Calu3 (cell line): ENCODE results near the gene MAN1C1. TPM values are rescaled to one million over a fixed set of nuclear protein-coding genes. Genes with fewer than 3 reads are reported as not detected.

ENCODE experiments used
- BruUV-seq: library from RNA; stranded (reverse); fragments of 400-500 nt; replicated peaks from 2 replicates; lab custom pipeline; 2021; lab: Mats Ljungman, UMichigan
- CTCF ChIA-PET: fragments of 300-600 bp; sonication (Branson Sonifier 250); formaldehyde crosslinking; loops from one replicate; lab custom pipeline; 2022; ENCODE audit warnings: antibody characterized with exemption; lab: Charles Lee
- DNase-seq: peaks from one replicate; pipeline ENCODE4 v3.0.0; 2022
- H3K27ac Mint-ChIP-seq: one replicate; pipeline ENCODE4 v1.8.0; 2022; ENCODE audit warnings: mixed read lengths; ENCODE audit not compliant: unreplicated experiment
- H3K27me3 Mint-ChIP-seq: one replicate; pipeline ENCODE4 v1.8.0; 2022; ENCODE audit warnings: mixed read lengths; ENCODE audit not compliant: unreplicated experiment
- H3K36me3 Mint-ChIP-seq: one replicate; pipeline ENCODE4 v1.8.0; 2022; ENCODE audit warnings: mild to moderate bottlenecking, moderate library complexity, mixed read lengths; ENCODE audit not compliant: insufficient read depth, unreplicated experiment
- H3K4me1 Mint-ChIP-seq: one replicate; pipeline ENCODE4 v1.8.0; 2022; ENCODE audit warnings: mild to moderate bottlenecking, low read depth, mixed read lengths; ENCODE audit not compliant: unreplicated experiment
- H3K4me3 Mint-ChIP-seq: one replicate; pipeline ENCODE4 v1.8.0; 2022; ENCODE audit warnings: mild to moderate bottlenecking, low read depth, moderate library complexity, mixed read lengths; ENCODE audit not compliant: unreplicated experiment
- H3K9me3 Mint-ChIP-seq: one replicate; pipeline ENCODE4 v1.8.0; 2022; ENCODE audit warnings: low read depth, mixed read lengths; ENCODE audit not compliant: unreplicated experiment
- intact Hi-C: fragments of 100-400 bp; cut with micrococcal nuclease; formaldehyde crosslinking; loops from one replicate; pipeline ENCODE4 v1.10.0; 2022; ENCODE audit not compliant: unreplicated experiment
- total RNA-seq: library from RNA; stranded (reverse); gene quantifications from 2 replicates; pipeline ENCODE4 v1.2.3, GENCODE V29; 2022
- TF ChIP-seq, protein P1 (sequence below): fragments of 200-600 bp; IDR thresholded peaks from one replicate; pipeline ENCODE4 v1.8.0; 2022; ENCODE audit warnings: antibody characterized with exemption; ENCODE audit not compliant: unreplicated experiment

MAN1C1 gene
- total RNA-seq, 1 experiment from 2014 or later = 0.14 TPM

DNA sequence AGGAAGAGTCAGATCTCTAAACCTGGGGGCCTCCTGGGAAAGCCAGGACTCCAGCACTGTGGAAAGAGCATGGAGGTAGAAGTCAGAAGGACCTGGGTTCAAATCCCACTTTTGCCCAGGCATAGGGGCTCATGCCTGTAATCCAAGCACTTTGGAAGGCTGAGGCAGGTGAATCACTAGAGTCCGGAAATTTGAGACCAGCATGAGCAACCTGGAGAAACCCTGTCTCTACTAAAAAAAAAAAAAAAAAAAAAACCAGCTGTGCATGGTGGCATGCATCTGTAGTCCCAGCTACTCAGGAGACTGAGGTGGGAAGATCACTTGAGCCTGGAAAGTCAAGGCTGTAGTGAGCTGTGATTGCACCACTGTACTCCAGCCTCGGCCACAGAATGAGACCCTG, 41.4 kb upstream of the MAN1C1 start:
- TF ChIP-seq, protein P1, sequence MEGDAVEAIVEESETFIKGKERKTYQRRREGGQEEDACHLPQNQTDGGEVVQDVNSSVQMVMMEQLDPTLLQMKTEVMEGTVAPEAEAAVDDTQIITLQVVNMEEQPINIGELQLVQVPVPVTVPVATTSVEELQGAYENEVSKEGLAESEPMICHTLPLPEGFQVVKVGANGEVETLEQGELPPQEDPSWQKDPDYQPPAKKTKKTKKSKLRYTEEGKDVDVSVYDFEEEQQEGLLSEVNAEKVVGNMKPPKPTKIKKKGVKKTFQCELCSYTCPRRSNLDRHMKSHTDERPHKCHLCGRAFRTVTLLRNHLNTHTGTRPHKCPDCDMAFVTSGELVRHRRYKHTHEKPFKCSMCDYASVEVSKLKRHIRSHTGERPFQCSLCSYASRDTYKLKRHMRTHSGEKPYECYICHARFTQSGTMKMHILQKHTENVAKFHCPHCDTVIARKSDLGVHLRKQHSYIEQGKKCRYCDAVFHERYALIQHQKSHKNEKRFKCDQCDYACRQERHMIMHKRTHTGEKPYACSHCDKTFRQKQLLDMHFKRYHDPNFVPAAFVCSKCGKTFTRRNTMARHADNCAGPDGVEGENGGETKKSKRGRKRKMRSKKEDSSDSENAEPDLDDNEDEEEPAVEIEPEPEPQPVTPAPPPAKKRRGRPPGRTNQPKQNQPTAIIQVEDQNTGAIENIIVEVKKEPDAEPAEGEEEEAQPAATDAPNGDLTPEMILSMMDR = no peak
- Mint-ChIP-seq H3K4me1 (no peaks in the 10 kb centered on the region), H3K4me3 (no peak overlapping the region), H3K9me3 (no peaks in the 10 kb centered on the region), H3K27ac (no peak overlapping the region), H3K27me3 (peaks cover 23% of the 10 kb centered on the region), H3K36me3 (peaks cover 4% of the 10 kb centered on the region)
- intact Hi-C loops = no loop called here
- CTCF ChIA-PET = no interaction called here
- DNase-seq = no peak
- no TSS peak for BruUV-seq

DNA sequence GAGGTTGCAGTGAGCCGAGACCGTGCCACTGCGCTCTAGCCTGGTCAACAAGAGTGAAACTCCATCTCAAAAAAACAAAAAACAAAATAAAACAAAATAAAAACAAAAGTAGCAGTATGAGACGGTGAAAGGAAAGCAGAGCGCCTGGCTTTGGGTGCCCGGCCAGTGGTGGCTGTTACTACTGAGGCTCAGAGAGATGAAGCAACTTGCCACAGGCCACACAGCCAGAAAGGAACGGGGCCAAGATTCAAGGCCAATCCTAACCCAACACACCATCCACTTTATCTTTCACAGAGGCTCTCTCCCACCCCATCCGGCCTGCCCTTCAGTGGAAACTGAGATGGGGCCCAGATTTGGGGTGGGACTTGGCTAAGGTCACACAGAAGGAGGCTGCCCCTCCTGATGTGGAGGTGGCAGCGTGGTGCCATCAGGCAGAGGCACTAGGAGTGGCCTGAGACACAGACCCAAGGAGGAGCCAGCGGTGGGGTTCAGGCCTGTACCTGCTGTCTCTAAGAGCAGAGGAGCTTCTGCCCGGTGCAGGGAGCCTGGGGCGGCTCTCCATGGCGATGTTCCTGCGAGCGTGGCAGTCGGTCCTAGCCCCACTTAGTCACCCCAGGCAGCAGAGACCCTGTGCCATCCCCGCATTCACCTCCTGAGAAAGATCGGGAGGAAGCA, 40.0 kb upstream of the MAN1C1 start:
- Mint-ChIP-seq H3K4me3 (no peak overlapping the region), H3K4me1 (no peaks in the 10 kb centered on the region), H3K27ac (no peak overlapping the region), H3K27me3 (peaks cover 35% of the 10 kb centered on the region), H3K9me3 (no peaks in the 10 kb centered on the region), H3K36me3 (peaks cover 4% of the 10 kb centered on the region)
- no peak for DNase-seq
- CTCF ChIA-PET = no interaction called here
- intact Hi-C loops = no loop called here
- no TSS peak for BruUV-seq
- TF ChIP-seq, protein P1 = no peak

DNA sequence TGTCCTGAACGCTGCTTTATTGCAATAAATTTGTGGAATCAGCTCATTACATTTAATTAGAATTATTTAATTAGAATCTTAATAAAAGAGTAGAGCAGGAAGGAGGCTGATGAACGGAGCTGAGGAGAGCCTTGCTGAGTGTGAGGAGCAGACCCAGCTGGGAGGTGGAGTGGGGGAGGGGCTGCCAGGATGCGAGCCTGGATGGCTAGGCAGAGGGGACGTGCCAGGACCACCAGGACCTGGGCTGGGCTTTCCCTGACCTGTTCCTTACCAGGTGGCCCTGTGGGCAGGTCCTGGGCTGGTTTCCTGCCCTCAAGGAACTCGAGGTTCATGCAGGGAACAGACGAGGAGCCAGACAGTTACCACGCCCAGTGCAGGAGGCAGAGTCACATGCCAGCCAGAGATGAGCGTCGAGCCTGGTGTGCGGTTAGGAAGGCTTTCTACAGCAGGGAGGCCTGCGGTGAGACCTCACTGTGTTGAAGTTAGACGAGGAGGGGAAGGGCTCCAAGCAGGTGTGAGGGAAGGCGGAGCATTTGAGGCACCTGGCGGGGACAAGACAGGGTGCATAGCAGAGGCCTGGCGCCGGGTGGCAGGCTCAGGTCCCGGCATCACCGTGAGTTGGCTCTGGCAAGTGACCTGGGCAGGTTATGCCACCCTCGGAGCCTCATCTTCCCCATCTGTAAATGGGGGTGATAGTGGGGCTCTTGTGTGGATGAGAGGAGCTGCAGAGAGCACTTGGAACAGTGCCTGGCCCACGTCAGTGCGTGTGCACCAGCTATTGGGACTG, 39.3 kb upstream of the MAN1C1 start:
- H3K27me3 Mint-ChIP-seq = peaks cover 35% of the 10 kb centered on the region

More for the DNA sequence above, 39.3 kb upstream of the MAN1C1 start:
- Mint-ChIP-seq H3K9me3 (no peaks in the 10 kb centered on the region), H3K4me3 (no peak overlapping the region), H3K4me1 (no peaks in the 10 kb centered on the region), H3K27ac (no peak overlapping the region), H3K36me3 (peaks cover 4% of the 10 kb centered on the region)
- CTCF ChIA-PET = no interaction called here
- intact Hi-C loops = no loop called here
- TF ChIP-seq, protein P1 = no peak
- no TSS peak for BruUV-seq
- no peak for DNase-seq
